ENCODE results near the gene LAD1.

GRCh38 chr1:201346987-201347386 lies 52.1 kb downstream of the LAD1 start:
- TF ChIP-seq CTCF (IDR thresholded peaks at IDR 0.05; ENCODE audit: insufficient read depth, low read length) (no peak), REST (IDR thresholded peaks at IDR 0.05; ENCODE audit: insufficient replicate concordance, low read depth) (no peak), SPI1 (IDR thresholded peaks at IDR 0.05; ENCODE audit: borderline replicate concordance, low read depth) (no peak)
